Endothelial cell of umbilical vein (primary cell): Measurements from ENCODE around the gene MICALL2. TPM values are rescaled to one million over a fixed set of nuclear protein-coding genes. Genes with fewer than 3 reads are reported as not detected.

Experiments
- BruUV-seq: library from RNA; stranded (reverse); fragments of 400-500 nt; replicated peaks from 2 replicates; lab custom pipeline; 2021; lab: Mats Ljungman, UMichigan
- CTCF ChIA-PET: fragments of 300-600, 350-600 bp; sonication (Branson Sonifier 250); formaldehyde crosslinking; loops from one replicate; lab custom pipeline; 2021; ENCODE audit warnings: antibody characterized with exemption, inconsistent platforms; lab: Charles Lee
- POLR2A ChIA-PET: fragments of 300-600, 350-600 bp; sonication (Branson Sonifier 250); formaldehyde crosslinking; loops from one replicate; lab custom pipeline; 2021; ENCODE audit warnings: antibody characterized with exemption, inconsistent platforms; lab: Charles Lee
- DNase-seq: peaks from one replicate; pipeline ENCODE4 v3.0.0-alpha.2; 2011; ENCODE audit warnings: low read depth, low spot score
- FAIRE-seq: peaks from 2 replicates; lab custom pipeline; 2011; peaks lifted over from hg19 to GRCh38; lab: Jason Lieb, UNC
- H2AFZ ChIP-seq: 2 replicates; pipeline ENCODE4 v1.6.0; 2012; ENCODE audit warnings: low read depth, low read length, control low read depth, inconsistent platforms
- H3K27ac ChIP-seq: 2 replicates; pipeline ENCODE4 v1.5.1; 2011; ENCODE audit warnings: low read depth, mild to moderate bottlenecking, control low read depth, low read length, moderate library complexity; ENCODE audit not compliant: insufficient read depth
- H3K27me3 ChIP-seq, 2 experiments: 2 replicates each; pipeline versions ENCODE4 v1.6.0 to v1.6.1; 2011; ENCODE audit warnings: low read length in 2 of 2, mixed read lengths in 1 of 2; ENCODE audit not compliant: control insufficient read depth in 2 of 2, insufficient read depth in 2 of 2
- H3K36me3 ChIP-seq, 2 experiments: 2 replicates in 1 of 2; 3 replicates in 1 of 2; pipeline ENCODE4 v1.5.1; 2011; ENCODE audit warnings: low read length in 2 of 2, mild to moderate bottlenecking in 1 of 2, moderate library complexity in 1 of 2; ENCODE audit not compliant: control insufficient read depth in 2 of 2, insufficient read depth in 2 of 2; ENCODE audit errors: extremely low read depth in 1 of 2
- H3K4me1 ChIP-seq: 3 replicates; pipeline ENCODE4 v1.5.1; 2011; ENCODE audit warnings: mild to moderate bottlenecking, low read length; ENCODE audit not compliant: control insufficient read depth, insufficient read depth; ENCODE audit errors: extremely low read depth
- H3K4me2 ChIP-seq: 2 replicates; pipeline ENCODE4 v1.6.1; 2011; ENCODE audit warnings: low read length, control low read depth, mixed read lengths; ENCODE audit not compliant: insufficient read depth
- H3K4me3 ChIP-seq, 3 experiments: fragments of 200-600 bp in 1 of 3; sonication (generic), shearing (Covaris generic) in 1 of 3; replicated peaks in 1 of 3; 2 replicates each; pipeline ENCODE4 v1.5.1; 2011 to 2016; ENCODE audit warnings: control low read depth in 3 of 3, low read length in 3 of 3, mild to moderate bottlenecking in 2 of 3, inconsistent platforms in 1 of 3, low read depth in 1 of 3, moderate library complexity in 1 of 3; ENCODE audit not compliant: insufficient read depth in 1 of 3
- H3K79me2 ChIP-seq: 2 replicates; pipeline ENCODE4 v1.6.0; 2012; ENCODE audit warnings: low read length, inconsistent platforms; ENCODE audit not compliant: control insufficient read depth, insufficient read depth
- H3K9ac ChIP-seq: replicated peaks from 2 replicates; pipeline ENCODE3; 2011; ENCODE audit warnings: low read length, control low read depth; ENCODE audit not compliant: insufficient read depth; ENCODE audit errors: extremely low read depth
- H3K9me1 ChIP-seq: replicated peaks from 3 replicates; pipeline ENCODE4 v1.6.0; 2011; ENCODE audit warnings: mild to moderate bottlenecking, low read length; ENCODE audit not compliant: control insufficient read depth, insufficient read depth; ENCODE audit errors: extremely low read depth
- H3K9me3 ChIP-seq: replicated peaks from 2 replicates; pipeline ENCODE4 v1.5.1; 2012; ENCODE audit warnings: low read length, inconsistent platforms; ENCODE audit not compliant: control insufficient read depth, insufficient read depth
- H4K20me1 ChIP-seq: replicated peaks from 2 replicates; pipeline ENCODE3; 2011; ENCODE audit warnings: mild to moderate bottlenecking, low read length; ENCODE audit not compliant: control insufficient read depth, insufficient read depth; ENCODE audit errors: extremely low read depth
- EZH2 ChIP-seq: IDR thresholded peaks from 2 replicates; pipeline ENCODE4 v1.6.1; 2012; ENCODE audit warnings: borderline replicate concordance, low read depth, mild to moderate bottlenecking, moderate library complexity, low read length, inconsistent platforms; ENCODE audit not compliant: severe bottlenecking
- FOS ChIP-seq: IDR thresholded peaks from 2 replicates; pipeline ENCODE4 v1.6.1; 2011; ENCODE audit warnings: mild to moderate bottlenecking, low read length, moderate library complexity, borderline replicate concordance; ENCODE audit not compliant: insufficient read depth
- GATA2 ChIP-seq: IDR thresholded peaks from 2 replicates; pipeline ENCODE4 v1.7.0; 2011; ENCODE audit warnings: low read depth, mild to moderate bottlenecking, moderate library complexity, mixed read lengths, low read length; ENCODE audit not compliant: insufficient read length, insufficient read depth
- MYC ChIP-seq: IDR thresholded peaks from one replicate; pipeline ENCODE4 v1.6.1; 2011; ENCODE audit warnings: mild to moderate bottlenecking, low read depth, low read length
- POLR2A ChIP-seq: IDR thresholded peaks from 2 replicates; pipeline ENCODE4 v1.6.1; 2012; ENCODE audit warnings: low read depth, mild to moderate bottlenecking, control low read depth, low read length
- dilution Hi-C: fragments of 300-500 bp; cut with MboI; formaldehyde crosslinking; loops from one replicate; pipeline ENCODE4 v1.15.0; 2019; ENCODE audit warnings: low sequenced_read_pairs; ENCODE audit not compliant: extremely low pct_ligation_motif_present
- intact Hi-C: fragments of 100-400 bp; cut with micrococcal nuclease; formaldehyde crosslinking; loops from one replicate; pipeline ENCODE4 v1.10.0; 2022
- polyA plus RNA-seq, 4 experiments: library from polyadenylated mRNA; depleted of rRNA in 3 of 4; stranded (reverse) in 3 of 4; unstranded in 1 of 4; fragments of >200 nt; gene quantifications; 2 replicates each; pipeline versions ENCODE4 v1.2.1 to v1.2.3, GENCODE V29; 2011 to 2012; ENCODE audit warnings: missing spikeins in 1 of 4
- total RNA-seq: library from RNA; stranded (reverse); gene quantifications from 2 replicates; pipeline ENCODE4 v1.2.3, GENCODE V29; 2021
- TF ChIP-seq, protein P1 (sequence below), 2 donors: IDR thresholded peaks; 1 replicate in 1 of 2; 2 replicates in 1 of 2; pipeline ENCODE4 v1.5.1; 2011; ENCODE audit warnings: low read length in 2 of 2, mild to moderate bottlenecking in 2 of 2, moderate library complexity in 2 of 2, control low read depth in 1 of 2, inconsistent platforms in 1 of 2, low read depth in 1 of 2; ENCODE audit not compliant: insufficient read depth in 1 of 2; ENCODE audit errors: extremely low read depth in 1 of 2
- TF ChIP-seq, protein P2 (sequence below): IDR thresholded peaks from 2 replicates; pipeline ENCODE4 v1.6.1; 2011; ENCODE audit not compliant: insufficient read depth, insufficient read length

Gene MICALL2
- total and polyA plus RNA-seq, 2 donors (not counting 3 experiments of a cell fraction or from before 2014, with no cell fraction given), result 29.8 to 46.3 TPM

DNA sequence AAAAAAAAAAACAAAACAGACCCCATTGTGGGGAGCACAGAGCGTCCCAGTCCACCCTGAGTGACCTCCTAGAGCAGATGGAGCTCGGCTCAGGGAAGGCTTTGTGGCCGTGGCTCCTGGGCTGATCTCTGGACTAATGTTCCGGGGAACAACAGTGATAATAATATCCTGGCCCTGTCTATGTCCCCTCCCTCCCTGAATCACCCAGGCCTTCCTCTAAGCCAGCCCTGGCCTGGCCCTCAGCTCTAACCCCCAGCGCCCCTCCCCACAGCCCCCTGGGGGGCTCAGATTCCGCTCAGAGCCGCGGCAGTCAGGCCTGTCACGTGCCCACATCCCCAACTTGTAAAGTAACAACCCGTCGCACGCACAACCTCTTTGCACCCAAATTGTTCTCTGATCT, 48.3 kb downstream of the MICALL2 start:
- DNase-seq, result no peak
- no peak overlapping the region for H3K4me2 ChIP-seq
- no peaks in the 10 kb centered on the region for H3K4me1 ChIP-seq
- no peak overlapping the region for H3K9ac ChIP-seq
- no peak overlapping the region for H2AFZ ChIP-seq
- CTCF ChIA-PET, result no interaction called here
- no peaks in the 10 kb centered on the region for H3K79me2 ChIP-seq
- no peak overlapping the region for H3K27ac ChIP-seq
- dilution Hi-C loops (no loop called here), intact Hi-C loops (no loop called here)
- no peaks in the 10 kb centered on the region for H3K9me1 ChIP-seq
- no peak overlapping the region for H3K4me3 ChIP-seq
- no peaks in the 10 kb centered on the region for H3K36me3 ChIP-seq
- TF ChIP-seq POLR2A, result no peak
- TF ChIP-seq EZH2, result no peak
- TF ChIP-seq, protein P1, sequence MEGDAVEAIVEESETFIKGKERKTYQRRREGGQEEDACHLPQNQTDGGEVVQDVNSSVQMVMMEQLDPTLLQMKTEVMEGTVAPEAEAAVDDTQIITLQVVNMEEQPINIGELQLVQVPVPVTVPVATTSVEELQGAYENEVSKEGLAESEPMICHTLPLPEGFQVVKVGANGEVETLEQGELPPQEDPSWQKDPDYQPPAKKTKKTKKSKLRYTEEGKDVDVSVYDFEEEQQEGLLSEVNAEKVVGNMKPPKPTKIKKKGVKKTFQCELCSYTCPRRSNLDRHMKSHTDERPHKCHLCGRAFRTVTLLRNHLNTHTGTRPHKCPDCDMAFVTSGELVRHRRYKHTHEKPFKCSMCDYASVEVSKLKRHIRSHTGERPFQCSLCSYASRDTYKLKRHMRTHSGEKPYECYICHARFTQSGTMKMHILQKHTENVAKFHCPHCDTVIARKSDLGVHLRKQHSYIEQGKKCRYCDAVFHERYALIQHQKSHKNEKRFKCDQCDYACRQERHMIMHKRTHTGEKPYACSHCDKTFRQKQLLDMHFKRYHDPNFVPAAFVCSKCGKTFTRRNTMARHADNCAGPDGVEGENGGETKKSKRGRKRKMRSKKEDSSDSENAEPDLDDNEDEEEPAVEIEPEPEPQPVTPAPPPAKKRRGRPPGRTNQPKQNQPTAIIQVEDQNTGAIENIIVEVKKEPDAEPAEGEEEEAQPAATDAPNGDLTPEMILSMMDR (IDR thresholded peaks at IDR 0.05; ENCODE audit: extremely low read depth in 1 of 2, insufficient read depth in 1 of 2, low read depth in 1 of 2, low read length in 2 of 2), result no peak
- no peak for TF ChIP-seq FOS
- TF ChIP-seq, protein P2, sequence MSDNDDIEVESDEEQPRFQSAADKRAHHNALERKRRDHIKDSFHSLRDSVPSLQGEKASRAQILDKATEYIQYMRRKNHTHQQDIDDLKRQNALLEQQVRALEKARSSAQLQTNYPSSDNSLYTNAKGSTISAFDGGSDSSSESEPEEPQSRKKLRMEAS, result no peak
- no peak for TF ChIP-seq MYC
- no peak for TF ChIP-seq GATA2
- no peaks in the 10 kb centered on the region for H3K9me3 ChIP-seq
- BruUV-seq, result no TSS peak
- no peaks in the 10 kb centered on the region for H4K20me1 ChIP-seq
- FAIRE-seq, result no peak
- H3K27me3 ChIP-seq, result no peaks in the 10 kb centered on the region
- POLR2A ChIA-PET, result no interaction called here
